Measurements from ENCODE around the gene CDH13.

The CDH13 gene

GRCh38 chr16:82999711-83000110 lies 372.9 kb downstream of the CDH13 start:
- Histone ChIP-seq H3K9me3 (ENCODE audit: control insufficient read depth, insufficient read depth, low read length) (no peaks in the 10 kb centered on the region), H3K36me3 (ENCODE audit: control insufficient read depth, low read length) (no peaks in the 10 kb centered on the region), H3F3A (ENCODE audit: control insufficient read depth, insufficient read depth) (no peaks in the 10 kb centered on the region), H3K27me3 (ENCODE audit: control insufficient read depth, low read length) (no peaks in the 10 kb centered on the region), H4K20me1 (ENCODE audit: control insufficient read depth, insufficient read depth, low read depth, low read length) (no peaks in the 10 kb centered on the region), H3K4me3 (ENCODE audit: low read length) (no peak overlapping the region), H3K4me2 (ENCODE audit: low read length) (no peak overlapping the region), H3K9me2 (replicated peaks; ENCODE audit: control insufficient read depth, low read length) (no peaks in the 10 kb centered on the region), H3K79me2 (ENCODE audit: control insufficient read depth, low read length) (no peaks in the 10 kb centered on the region), H3K4me1 (ENCODE audit: control insufficient read depth, low read length) (no peaks in the 10 kb centered on the region), H3K27ac (ENCODE audit: low read depth, low read length) (no peak overlapping the region)
- TF ChIP-seq EZH2phosphoT487 (IDR thresholded peaks at IDR 0.05; ENCODE audit: borderline replicate concordance, low read length), result no peak
- TF ChIP-seq, protein P1, sequence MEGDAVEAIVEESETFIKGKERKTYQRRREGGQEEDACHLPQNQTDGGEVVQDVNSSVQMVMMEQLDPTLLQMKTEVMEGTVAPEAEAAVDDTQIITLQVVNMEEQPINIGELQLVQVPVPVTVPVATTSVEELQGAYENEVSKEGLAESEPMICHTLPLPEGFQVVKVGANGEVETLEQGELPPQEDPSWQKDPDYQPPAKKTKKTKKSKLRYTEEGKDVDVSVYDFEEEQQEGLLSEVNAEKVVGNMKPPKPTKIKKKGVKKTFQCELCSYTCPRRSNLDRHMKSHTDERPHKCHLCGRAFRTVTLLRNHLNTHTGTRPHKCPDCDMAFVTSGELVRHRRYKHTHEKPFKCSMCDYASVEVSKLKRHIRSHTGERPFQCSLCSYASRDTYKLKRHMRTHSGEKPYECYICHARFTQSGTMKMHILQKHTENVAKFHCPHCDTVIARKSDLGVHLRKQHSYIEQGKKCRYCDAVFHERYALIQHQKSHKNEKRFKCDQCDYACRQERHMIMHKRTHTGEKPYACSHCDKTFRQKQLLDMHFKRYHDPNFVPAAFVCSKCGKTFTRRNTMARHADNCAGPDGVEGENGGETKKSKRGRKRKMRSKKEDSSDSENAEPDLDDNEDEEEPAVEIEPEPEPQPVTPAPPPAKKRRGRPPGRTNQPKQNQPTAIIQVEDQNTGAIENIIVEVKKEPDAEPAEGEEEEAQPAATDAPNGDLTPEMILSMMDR (IDR thresholded peaks at IDR 0.05; ENCODE audit: low read depth, low read length, poor library complexity, severe bottlenecking), result no peak

DNA sequence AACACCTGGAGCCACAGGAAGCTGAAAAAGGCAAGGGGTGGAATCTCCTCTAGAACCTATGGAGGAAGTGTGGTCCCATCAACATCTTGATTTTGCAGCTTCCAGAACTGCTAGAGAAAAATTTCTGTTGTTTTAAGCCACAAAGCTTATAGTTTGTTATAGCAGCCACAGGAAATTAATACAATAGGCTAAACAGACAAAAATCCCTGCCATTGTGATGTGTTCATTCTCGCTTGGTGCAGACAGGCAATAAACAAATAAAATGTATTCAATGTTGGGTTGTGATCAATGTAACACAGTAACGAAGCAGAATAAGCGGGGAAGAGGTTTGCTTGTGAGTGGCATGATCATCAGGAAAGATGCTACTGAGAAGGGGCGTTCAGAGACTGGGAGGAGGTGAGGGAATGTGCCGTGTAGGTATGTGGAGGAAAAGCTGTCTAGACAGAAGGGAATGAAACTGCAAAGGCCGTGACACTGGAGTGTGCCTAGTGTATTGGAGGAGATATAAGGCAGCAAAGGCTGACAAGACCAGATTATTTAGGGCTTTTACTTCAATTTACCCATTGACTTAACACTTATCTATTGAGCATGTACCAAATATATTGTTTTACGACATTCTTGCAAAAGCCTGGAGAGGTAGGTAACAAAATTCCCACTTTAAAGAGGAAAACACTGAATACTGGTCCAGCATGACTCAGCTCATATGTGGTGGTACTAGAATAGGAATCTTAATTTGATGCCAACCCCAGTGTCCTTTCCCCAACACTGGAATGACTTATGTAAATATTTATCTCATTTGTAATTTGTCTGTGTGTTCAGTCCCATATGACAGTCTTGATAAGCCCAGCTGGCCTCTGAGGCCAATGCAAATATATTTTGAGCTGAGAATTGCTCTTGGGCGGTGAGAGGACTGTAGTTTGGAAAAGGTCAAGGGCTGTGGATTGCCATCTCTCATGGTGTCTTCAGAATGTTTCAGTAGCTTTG lies 375.9 kb downstream of the CDH13 start:
- H3K9me2 ChIP-seq (replicated peaks; ENCODE audit: control insufficient read depth, low read length), result no peaks in the 10 kb centered on the region
- H3K36me3 ChIP-seq (ENCODE audit: control insufficient read depth, low read length), result no peaks in the 10 kb centered on the region
- TF ChIP-seq, protein P1 (IDR thresholded peaks at IDR 0.05; ENCODE audit: low read depth, low read length, poor library complexity, severe bottlenecking), result no peak
- no peak for TF ChIP-seq EZH2phosphoT487 (IDR thresholded peaks at IDR 0.05; ENCODE audit: borderline replicate concordance, low read length)
- H3K4me3 ChIP-seq (ENCODE audit: low read length), result no peak overlapping the region
- H3K4me2 ChIP-seq (ENCODE audit: low read length), result no peak overlapping the region
- no peaks in the 10 kb centered on the region for H4K20me1 ChIP-seq (ENCODE audit: control insufficient read depth, insufficient read depth, low read depth, low read length)
- no peaks in the 10 kb centered on the region for H3K27me3 ChIP-seq (ENCODE audit: control insufficient read depth, low read length)
- no peak overlapping the region for H3K27ac ChIP-seq (ENCODE audit: low read depth, low read length)
- no peaks in the 10 kb centered on the region for H3K79me2 ChIP-seq (ENCODE audit: control insufficient read depth, low read length)
- H3K9me3 ChIP-seq (ENCODE audit: control insufficient read depth, insufficient read depth, low read length), result no peaks in the 10 kb centered on the region
- H3K4me1 ChIP-seq (ENCODE audit: control insufficient read depth, low read length), result no peaks in the 10 kb centered on the region
- no peaks in the 10 kb centered on the region for H3F3A ChIP-seq (ENCODE audit: control insufficient read depth, insufficient read depth)

- H3K27ac ChIP-seq (ENCODE audit: low read depth, low read length), result no peak overlapping the region
- H3K27me3 ChIP-seq (ENCODE audit: control insufficient read depth, low read length), result no peaks in the 10 kb centered on the region
- no peak overlapping the region for H3K4me2 ChIP-seq (ENCODE audit: low read length)
- TF ChIP-seq, protein P1 (IDR thresholded peaks at IDR 0.05; ENCODE audit: low read depth, low read length, poor library complexity, severe bottlenecking), result no peak
- TF ChIP-seq EZH2phosphoT487 (IDR thresholded peaks at IDR 0.05; ENCODE audit: borderline replicate concordance, low read length), result no peak
- H3K4me3 ChIP-seq (ENCODE audit: low read length), result no peak overlapping the region
- H3K79me2 ChIP-seq (ENCODE audit: control insufficient read depth, low read length), result no peaks in the 10 kb centered on the region
- no peaks in the 10 kb centered on the region for H3K9me3 ChIP-seq (ENCODE audit: control insufficient read depth, insufficient read depth, low read length)
- no peaks in the 10 kb centered on the region for H4K20me1 ChIP-seq (ENCODE audit: control insufficient read depth, insufficient read depth, low read depth, low read length)
- H3K36me3 ChIP-seq (ENCODE audit: control insufficient read depth, low read length), result no peaks in the 10 kb centered on the region
- H3K4me1 ChIP-seq (ENCODE audit: control insufficient read depth, low read length), result no peaks in the 10 kb centered on the region
- no peaks in the 10 kb centered on the region for H3F3A ChIP-seq (ENCODE audit: control insufficient read depth, insufficient read depth)
- H3K9me2 ChIP-seq (replicated peaks; ENCODE audit: control insufficient read depth, low read length), result no peaks in the 10 kb centered on the region
Measured at GRCh38 chr16:83004868-83005652, 378.3 kb downstream of the CDH13 start.

All from DOHH2 (cell line).